Mammary epithelial cell (primary cell): ENCODE measurements around the gene RFX7.

Experiments
- CTCF ChIP-seq, 2 donors: IDR thresholded peaks in 1 of 2; conservative IDR thresholded peaks in 1 of 2; 2 replicates each; pipeline ENCODE4 v1.5.1; 2011 to 2012; ENCODE audit warnings: inconsistent platforms in 2 of 2, low read length in 2 of 2, mild to moderate bottlenecking in 2 of 2, control low read depth in 1 of 2, low read depth in 1 of 2; ENCODE audit not compliant: insufficient read depth in 1 of 2; ENCODE audit errors: extremely low read depth in 1 of 2
- EZH2 ChIP-seq: IDR thresholded peaks from 2 replicates; pipeline ENCODE4 v1.6.1; 2012; ENCODE audit warnings: low read length, inconsistent platforms, borderline replicate concordance

- TF ChIP-seq CTCF (conservative IDR thresholded peaks at IDR 0.05 in 1 of 2, IDR thresholded peaks at IDR 0.05 in 1 of 2; ENCODE audit: extremely low read depth in 1 of 2, insufficient read depth in 1 of 2, low read depth in 1 of 2, low read length in 2 of 2) (no peak), EZH2 (no peak)
Measured at GRCh38 chr15:56058986-56059385, 184.7 kb downstream of the RFX7 start.
